ENCODE results near the gene TBC1D16.
"Not testable (repeated sequence)": the region's sequence is repeated elsewhere in the genome, so short reads cannot be mapped to it uniquely, and the experiment has no call there.

DNA sequence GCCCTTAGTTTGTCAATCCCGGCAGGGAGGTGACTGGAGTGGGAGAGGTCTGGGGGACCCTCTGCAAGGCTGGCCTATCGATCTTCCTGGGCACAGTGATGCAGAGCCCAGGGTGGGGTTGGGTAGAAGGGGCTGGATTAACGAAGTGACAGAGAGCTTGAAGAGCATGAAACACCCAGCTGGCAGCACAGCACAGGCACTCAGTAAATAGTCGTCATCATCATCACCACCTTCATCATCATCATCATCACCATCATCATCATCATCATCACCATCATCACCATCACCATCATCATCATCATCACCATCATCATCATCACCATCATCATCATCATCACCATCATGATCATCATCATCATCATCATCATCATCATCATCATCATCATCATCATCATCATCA is 142.2 kb downstream of the TBC1D16 start:
- TF ChIP-seq, protein P1, sequence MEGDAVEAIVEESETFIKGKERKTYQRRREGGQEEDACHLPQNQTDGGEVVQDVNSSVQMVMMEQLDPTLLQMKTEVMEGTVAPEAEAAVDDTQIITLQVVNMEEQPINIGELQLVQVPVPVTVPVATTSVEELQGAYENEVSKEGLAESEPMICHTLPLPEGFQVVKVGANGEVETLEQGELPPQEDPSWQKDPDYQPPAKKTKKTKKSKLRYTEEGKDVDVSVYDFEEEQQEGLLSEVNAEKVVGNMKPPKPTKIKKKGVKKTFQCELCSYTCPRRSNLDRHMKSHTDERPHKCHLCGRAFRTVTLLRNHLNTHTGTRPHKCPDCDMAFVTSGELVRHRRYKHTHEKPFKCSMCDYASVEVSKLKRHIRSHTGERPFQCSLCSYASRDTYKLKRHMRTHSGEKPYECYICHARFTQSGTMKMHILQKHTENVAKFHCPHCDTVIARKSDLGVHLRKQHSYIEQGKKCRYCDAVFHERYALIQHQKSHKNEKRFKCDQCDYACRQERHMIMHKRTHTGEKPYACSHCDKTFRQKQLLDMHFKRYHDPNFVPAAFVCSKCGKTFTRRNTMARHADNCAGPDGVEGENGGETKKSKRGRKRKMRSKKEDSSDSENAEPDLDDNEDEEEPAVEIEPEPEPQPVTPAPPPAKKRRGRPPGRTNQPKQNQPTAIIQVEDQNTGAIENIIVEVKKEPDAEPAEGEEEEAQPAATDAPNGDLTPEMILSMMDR (IDR thresholded peaks at IDR 0.05), result not testable (repeated sequence)
- not testable (repeated sequence) for TF ChIP-seq EP300 (IDR thresholded peaks at IDR 0.05)

Measured in gastroesophageal sphincter (tissue), 3 donors.